Sciatic nerve (tissue), 2 donors: ENCODE measurements around the gene SMAP2. TPM values are rescaled to one million over a fixed set of nuclear protein-coding genes. Genes with fewer than 3 reads are reported as not detected.
A peak's percentile ranks its signal among the peaks of the same experiment; 100 is the strongest.

Source experiments
- ATAC-seq: fragments of 200-7000 bp; cut with Tn5 transposase; one replicate; pipeline ENCODE4 v1.9.1; 2020; ENCODE audit warnings: mild to moderate bottlenecking, moderate library complexity
- DNase-seq: peaks from one replicate; pipeline ENCODE4 v3.0.0-alpha.2; 2020; ENCODE audit warnings: low spot score
- intact Hi-C: fragments of 100-400 bp; cut with DNase I; formaldehyde crosslinking; loops from one replicate; pipeline ENCODE4 v1.14.2; 2022
- total RNA-seq: library from RNA; stranded (reverse); fragmentation: NEBNext Ultra II Directional; extraction: Animal tissue kit (Norgen Biotek cat#: 25700); gene quantifications from one replicate; pipeline ENCODE4 v1.2.1, GENCODE V29; 2021
- donor health status: DM: no; HTN: no; CAD: no.
- donor health status: DM: no; HTN: no; CAD: no.

Gene SMAP2
- total RNA-seq, 1 donor from 2014 or later = 24.0 TPM

- intact Hi-C loops = no loop called here
- DNase-seq (no peak), ATAC-seq (no peak)
Observed at GRCh38 chr1:40405812-40406211, 32.3 kb downstream of the SMAP2 start.

- DNase-seq (no peak), ATAC-seq (no peak)
- intact Hi-C loops = no loop called here
Observed at GRCh38 chr1:40407453-40407852, 33.9 kb downstream of the SMAP2 start.

DNA sequence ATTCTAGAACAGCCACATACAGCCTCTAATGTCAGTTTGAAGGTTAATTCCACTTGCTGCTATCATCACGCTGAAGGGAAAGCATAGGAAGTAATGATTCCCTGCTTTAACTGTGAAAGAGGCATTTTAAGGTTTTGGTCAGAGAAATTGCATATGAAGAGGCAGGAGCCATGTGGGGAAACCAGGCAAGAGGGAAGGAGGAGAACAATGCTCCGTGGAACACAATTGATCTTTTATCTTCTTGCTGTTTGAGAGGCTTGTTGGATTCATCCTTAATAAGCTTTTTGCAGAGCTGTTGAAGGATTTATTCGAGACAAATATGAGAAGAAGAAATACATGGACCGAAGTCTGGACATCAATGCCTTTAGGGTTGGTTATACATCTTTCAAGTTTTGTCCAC, 35.9 kb downstream of the SMAP2 start:
- intact Hi-C loops = no loop called here
- DNase-seq (no peak), ATAC-seq (no peak)

DNA sequence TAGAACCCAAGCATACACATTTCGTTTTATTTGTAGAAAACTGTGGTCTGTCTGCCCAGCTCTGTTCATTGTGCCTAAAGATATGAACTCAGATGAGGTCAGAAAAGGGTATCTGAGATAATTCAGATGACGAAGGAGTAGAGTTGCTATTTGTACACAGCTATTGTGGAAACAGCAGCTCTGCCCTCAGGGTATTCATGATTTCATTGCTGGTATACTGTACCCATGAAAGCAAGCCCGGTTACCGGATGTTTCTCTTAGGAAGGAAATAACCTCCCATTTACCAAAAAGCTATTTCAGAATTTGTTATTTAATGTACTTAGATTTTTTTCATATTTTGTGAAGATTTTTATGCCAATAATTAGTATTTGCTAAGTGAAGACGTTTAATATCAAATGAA, 37.8 kb downstream of the SMAP2 start:
- intact Hi-C loops = no loop called here
- ATAC-seq = no peak
- DNase-seq = no peak

GRCh38 chr1:40411843-40412242, 38.3 kb downstream of the SMAP2 start:
- no peak for ATAC-seq
- intact Hi-C loops = no loop called here
- no peak for DNase-seq

GRCh38 chr1:40413527-40414252, 40.2 kb downstream of the SMAP2 start:
- no peak for DNase-seq
- no peak for ATAC-seq
- intact Hi-C loops = no loop called here

GRCh38 chr1:40414331-40414730, 40.8 kb downstream of the SMAP2 start:
- no peak for DNase-seq
- no peak for ATAC-seq
- intact Hi-C loops = no loop called here

DNA sequence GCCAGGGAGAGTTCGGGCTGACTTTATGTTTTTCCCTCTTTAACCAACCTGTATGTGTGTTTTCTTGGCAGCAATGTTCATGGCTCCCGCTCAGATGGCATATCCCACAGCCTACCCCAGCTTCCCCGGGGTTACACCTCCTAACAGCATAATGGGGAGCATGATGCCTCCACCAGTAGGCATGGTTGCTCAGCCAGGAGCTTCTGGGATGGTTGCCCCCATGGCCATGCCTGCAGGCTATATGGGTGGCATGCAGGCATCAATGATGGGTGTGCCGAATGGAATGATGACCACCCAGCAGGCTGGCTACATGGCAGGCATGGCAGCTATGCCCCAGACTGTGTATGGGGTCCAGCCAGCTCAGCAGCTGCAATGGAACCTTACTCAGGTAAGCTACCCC, 43.2 kb downstream of the SMAP2 start:
- intact Hi-C loops = no loop called here

GRCh38 chr1:40421431-40422384, 48.2 kb downstream of the SMAP2 start:
- DNase-seq (no peak), ATAC-seq (peak; percentile 41)
- intact Hi-C loops = no loop called here

More for the DNA sequence above, 43.2 kb downstream of the SMAP2 start:
- ATAC-seq = no peak
- no peak for DNase-seq

GRCh38 chr1:40422630-40423263, 49.2 kb downstream of the SMAP2 start:
- intact Hi-C loops = no loop called here
- ATAC-seq (no peak), DNase-seq (no peak)

- DNase-seq (no peak), ATAC-seq (peak; percentile 56)
- intact Hi-C loops = no loop called here
Observed at GRCh38 chr1:40423264-40423642, 49.7 kb downstream of the SMAP2 start.

DNA sequence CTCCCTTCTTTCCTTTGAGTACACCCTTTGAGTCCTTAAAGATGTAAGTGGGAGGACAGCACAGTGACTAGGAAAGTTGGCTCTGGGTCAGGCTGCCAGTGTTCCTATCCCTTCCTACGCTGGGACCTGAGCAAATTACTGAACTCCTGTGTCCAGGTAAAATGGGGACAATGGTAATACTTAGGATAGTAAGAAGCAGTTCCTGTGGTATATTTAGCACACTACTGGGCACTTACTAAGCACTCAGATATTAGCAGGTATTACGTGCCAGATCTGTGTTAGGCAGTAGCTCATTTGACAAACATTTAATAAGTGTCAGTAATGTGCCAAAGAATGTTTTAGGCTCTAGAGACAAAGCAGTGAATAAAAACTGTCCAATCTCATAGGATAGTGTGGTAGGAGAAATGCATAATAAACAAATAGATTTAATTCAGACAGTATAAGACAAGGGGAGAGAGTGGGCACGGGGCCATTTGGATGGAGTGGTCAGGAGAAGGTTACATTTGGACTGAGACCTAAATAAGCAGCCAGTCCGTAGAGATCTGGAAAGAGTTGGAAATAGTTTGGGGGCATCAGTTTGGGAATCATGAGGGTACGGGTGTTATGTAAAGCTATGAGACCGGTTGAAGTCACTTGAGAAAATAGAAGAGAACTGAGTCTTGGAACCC, 50.6 kb downstream of the SMAP2 start:
- no peak for DNase-seq
- intact Hi-C loops = no loop called here
- ATAC-seq = no peak

DNA sequence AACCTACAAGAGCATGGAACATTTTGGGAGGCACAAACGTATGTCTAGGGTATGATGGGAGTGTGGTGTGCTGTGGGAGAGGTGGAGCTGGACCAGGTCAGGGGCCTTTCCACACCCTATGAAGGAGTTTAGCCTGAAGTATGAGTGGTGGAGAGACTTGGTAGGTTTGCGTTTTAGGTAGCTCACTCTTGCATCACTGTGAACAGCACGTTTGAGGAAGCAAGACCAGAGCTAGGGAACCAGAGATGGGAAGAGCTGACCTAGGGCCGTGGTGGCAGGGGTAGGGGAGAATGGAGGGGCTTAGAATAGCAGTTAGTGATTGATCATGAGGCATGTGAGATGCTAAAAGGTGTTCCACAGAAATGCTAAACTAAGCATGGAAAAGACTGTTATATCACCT, 51.7 kb downstream of the SMAP2 start:
- intact Hi-C loops = no loop called here
- DNase-seq = no peak
- no peak for ATAC-seq

- ATAC-seq (no peak), DNase-seq (no peak)
- intact Hi-C loops = no loop called here
Observed at GRCh38 chr1:40431385-40431784, 57.9 kb downstream of the SMAP2 start.

DNA sequence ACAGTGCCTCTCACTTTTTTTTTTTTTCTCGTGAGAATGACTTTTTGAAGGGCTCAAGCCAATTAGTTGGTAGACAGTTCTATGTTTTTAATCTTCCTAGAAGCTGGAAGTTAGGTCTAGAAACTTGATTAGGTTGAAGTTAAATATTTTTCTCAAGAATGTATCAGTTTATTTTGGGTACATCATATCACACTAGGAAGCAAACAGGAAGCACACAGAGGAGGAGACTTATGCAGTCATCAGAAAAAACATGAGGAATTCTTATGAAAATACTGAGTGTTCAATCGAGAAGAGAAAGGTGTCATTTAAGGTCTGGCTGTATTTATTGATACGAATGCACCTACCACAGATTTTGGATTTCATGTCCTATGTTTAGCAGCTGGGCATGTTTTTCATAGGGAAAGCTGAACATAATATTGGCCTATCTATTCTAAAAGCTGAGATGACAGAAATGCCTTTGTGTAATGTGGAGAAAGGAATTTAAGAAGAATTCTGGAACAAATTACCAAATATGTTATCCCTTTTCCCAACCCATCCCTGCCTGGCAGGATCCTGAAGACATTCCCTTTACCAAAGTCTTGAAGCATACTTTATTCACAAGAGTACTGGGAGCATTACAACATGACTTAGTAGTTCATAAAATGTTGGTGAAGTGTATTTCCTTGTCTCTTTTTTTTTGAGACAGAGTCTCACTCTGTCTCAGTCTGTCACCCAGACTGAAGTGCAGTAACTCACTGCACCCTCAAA, 59.3 kb downstream of the SMAP2 start:
- no peak for DNase-seq
- ATAC-seq = no peak
- intact Hi-C loops = no loop called here

- intact Hi-C loops = no loop called here
- no peak for DNase-seq
- ATAC-seq = no peak
Observed at GRCh38 chr1:40435471-40435870, 61.9 kb downstream of the SMAP2 start.

DNA sequence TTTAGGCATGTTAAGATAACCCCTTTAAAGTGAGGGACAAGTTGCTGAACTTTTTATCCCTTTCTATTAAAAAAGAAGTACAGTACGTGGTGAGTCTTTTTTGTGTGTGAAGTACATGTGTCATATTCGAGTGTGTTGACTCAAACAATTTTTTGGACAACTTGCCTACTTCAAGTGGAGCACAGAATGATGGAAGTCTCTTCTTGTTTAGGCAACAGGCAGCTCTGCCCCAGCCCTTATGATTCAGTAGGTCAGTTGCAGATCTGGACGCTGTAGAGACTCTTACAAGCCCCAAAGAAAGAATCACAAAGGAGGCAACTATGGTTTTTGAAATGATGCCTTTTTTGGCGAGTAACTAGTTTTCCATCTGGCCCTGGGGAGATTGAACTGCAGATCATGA, 62.3 kb downstream of the SMAP2 start:
- ATAC-seq = no peak
- intact Hi-C loops = no loop called here
- no peak for DNase-seq

- DNase-seq = no peak
- ATAC-seq = no peak
- intact Hi-C loops = no loop called here
Observed at GRCh38 chr1:40438391-40439015, 65.0 kb downstream of the SMAP2 start.
